ENCODE results near the gene PCCA. TPM values are rescaled to one million over a fixed set of nuclear protein-coding genes. Genes with fewer than 3 reads are reported as not detected.
"Not testable (repeated sequence)": the region's sequence is repeated elsewhere in the genome, so short reads cannot be mapped to it uniquely, and the experiment has no call there.

PCCA gene
- total RNA-seq, 1 experiment from 2014 or later = 10.0 TPM

- DNase-seq (ENCODE audit: low spot score) = no peak
Measured at GRCh38 chr13:100240109-100240779, 151.4 kb downstream of the PCCA start.

GRCh38 chr13:100244431-100244830 lies 155.5 kb downstream of the PCCA start:
- DNase-seq (ENCODE audit: low spot score) = no peak

GRCh38 chr13:100245104-100245503 lies 156.2 kb downstream of the PCCA start:
- DNase-seq (ENCODE audit: low spot score) = no peak

GRCh38 chr13:100247937-100248336 lies 159.0 kb downstream of the PCCA start:
- DNase-seq (ENCODE audit: low spot score) = no peak

GRCh38 chr13:100254002-100254401 lies 165.1 kb downstream of the PCCA start:
- no peak for DNase-seq (ENCODE audit: low spot score)

- no peak for DNase-seq (ENCODE audit: low spot score)
Measured at GRCh38 chr13:100262404-100262803, 173.5 kb downstream of the PCCA start.

GRCh38 chr13:100266026-100266425 lies 177.1 kb downstream of the PCCA start:
- no peak for DNase-seq (ENCODE audit: low spot score)

- peak; percentile 46 for DNase-seq (ENCODE audit: low spot score)
Measured at GRCh38 chr13:100269837-100270236, 180.9 kb downstream of the PCCA start.

GRCh38 chr13:100273138-100273537 lies 184.2 kb downstream of the PCCA start:
- no peak for DNase-seq (ENCODE audit: low spot score)

GRCh38 chr13:100273552-100273951 lies 184.7 kb downstream of the PCCA start:
- no peak for DNase-seq (ENCODE audit: low spot score)

GRCh38 chr13:100274942-100275506 lies 186.1 kb downstream of the PCCA start:
- no peak for DNase-seq (ENCODE audit: low spot score)

- DNase-seq (ENCODE audit: low spot score) = no peak
Measured at GRCh38 chr13:100275746-100276145, 186.9 kb downstream of the PCCA start.

GRCh38 chr13:100280681-100281080 lies 191.8 kb downstream of the PCCA start:
- DNase-seq (ENCODE audit: low spot score) = no peak

GRCh38 chr13:100282306-100282705 lies 193.4 kb downstream of the PCCA start:
- DNase-seq (ENCODE audit: low spot score) = not testable (repeated sequence)

- DNase-seq (ENCODE audit: low spot score) = no peak
Measured at GRCh38 chr13:100290165-100290801, 201.4 kb downstream of the PCCA start.

GRCh38 chr13:100291624-100292023 lies 202.7 kb downstream of the PCCA start:
- DNase-seq (ENCODE audit: low spot score) = no peak

GRCh38 chr13:100297413-100297812 lies 208.5 kb downstream of the PCCA start:
- no peak for DNase-seq (ENCODE audit: low spot score)

GRCh38 chr13:100298116-100298681 lies 209.3 kb downstream of the PCCA start:
- DNase-seq (ENCODE audit: low spot score) = no peak

GRCh38 chr13:100298691-100299090 lies 209.8 kb downstream of the PCCA start:
- no peak for DNase-seq (ENCODE audit: low spot score)

- DNase-seq (ENCODE audit: low spot score) = no peak
Measured at GRCh38 chr13:100300243-100300642, 211.3 kb downstream of the PCCA start.

GRCh38 chr13:100300708-100301107 lies 211.8 kb downstream of the PCCA start:
- no peak for DNase-seq (ENCODE audit: low spot score)

- peak; percentile 18 for DNase-seq (ENCODE audit: low spot score)
Measured at GRCh38 chr13:100301418-100301817, 212.5 kb downstream of the PCCA start.

GRCh38 chr13:100302391-100302790 lies 213.5 kb downstream of the PCCA start:
- no peak for DNase-seq (ENCODE audit: low spot score)
